Neural progenitor cell (in vitro differentiated cells): Measurements from ENCODE around the gene POLK. TPM values are rescaled to one million over a fixed set of nuclear protein-coding genes. Genes with fewer than 3 reads are reported as not detected.
A peak's percentile ranks its signal among the peaks of the same experiment; 100 is the strongest.
"Not testable (repeated sequence)": the region's sequence is repeated elsewhere in the genome, so short reads cannot be mapped to it uniquely, and the experiment has no call there.

ENCODE experiments used
- DNase-seq: peaks from one replicate; pipeline ENCODE4 v3.0.0-alpha.2; 2016; ENCODE audit warnings: low spot score
- H2AFZ ChIP-seq: fragments of 200-600 bp; sonication (generic); replicated peaks from 2 replicates; pipeline ENCODE4 v1.6.1; 2016; ENCODE audit warnings: antibody characterized with exemption
- H3F3A ChIP-seq: fragments of 200-600 bp; sonication (generic); 2 replicates; pipeline ENCODE4 v1.6.1; 2016; ENCODE audit warnings: antibody characterized with exemption, low read depth
- H3K27ac ChIP-seq: fragments of 200-600 bp; sonication (generic); 2 replicates; pipeline ENCODE4 v1.5.1; 2016; ENCODE audit warnings: mild to moderate bottlenecking
- H3K27me3 ChIP-seq: fragments of 200-600 bp; sonication (generic); 2 replicates; pipeline ENCODE4 v1.6.1; 2016; ENCODE audit warnings: mild to moderate bottlenecking, moderate library complexity
- H3K36me3 ChIP-seq: fragments of 200-600 bp; sonication (generic); 2 replicates; pipeline ENCODE4 v1.5.1; 2016
- H3K4me1 ChIP-seq: fragments of 200-600 bp; sonication (generic); 2 replicates; pipeline ENCODE4 v1.6.1; 2016; ENCODE audit warnings: mixed run types
- H3K4me2 ChIP-seq: fragments of 200-600 bp; sonication (generic); 2 replicates; pipeline ENCODE4 v1.6.1; 2016
- H3K4me3 ChIP-seq: fragments of 200-600 bp; sonication (generic); 2 replicates; pipeline ENCODE4 v1.5.1; 2016
- H3K79me2 ChIP-seq: fragments of 200-600 bp; sonication (generic); 2 replicates; pipeline ENCODE4 v1.6.1; 2016; ENCODE audit warnings: low read depth
- H3K9ac ChIP-seq: fragments of 200-600 bp; sonication (generic); 2 replicates; pipeline ENCODE4 v1.6.1; 2016
- H3K9me3 ChIP-seq: fragments of 200-600 bp; sonication (generic); 2 replicates; pipeline ENCODE4 v1.5.1; 2016; ENCODE audit warnings: low read depth
- H4K20me1 ChIP-seq: fragments of 200-600 bp; sonication (generic); 2 replicates; pipeline ENCODE4 v1.6.1; 2016; ENCODE audit warnings: low read depth
- H3K27ac Mint-ChIP-seq: 3 replicates; pipeline ENCODE4 v1.8.0; 2021; ENCODE audit warnings: mixed read lengths
- H3K27me3 Mint-ChIP-seq: 2 replicates; pipeline ENCODE4 v1.8.0; 2022; ENCODE audit warnings: low read depth, mild to moderate bottlenecking, inconsistent platforms, moderate library complexity, mixed read lengths; ENCODE audit not compliant: insufficient read depth
- H3K36me3 Mint-ChIP-seq: 3 replicates; pipeline ENCODE4 v1.8.0; 2021; ENCODE audit warnings: mixed read lengths
- H3K4me1 Mint-ChIP-seq: 3 replicates; pipeline ENCODE4 v1.8.0; 2021; ENCODE audit warnings: mixed read lengths
- H3K4me3 Mint-ChIP-seq: 3 replicates; pipeline ENCODE4 v1.8.0; 2021; ENCODE audit warnings: mild to moderate bottlenecking, moderate library complexity, mixed read lengths
- H3K9me3 Mint-ChIP-seq: 3 replicates; pipeline ENCODE4 v1.8.0; 2020; ENCODE audit warnings: mixed read lengths
- EZH2 ChIP-seq: fragments of 200-600 bp; sonication (generic); IDR thresholded peaks from 2 replicates; pipeline ENCODE4 v1.6.1; 2017; ENCODE audit warnings: antibody characterized with exemption, mild to moderate bottlenecking, moderate library complexity
- EZH2phosphoT487 ChIP-seq: fragments of 200-600 bp; sonication (generic); IDR thresholded peaks from 2 replicates; pipeline ENCODE4 v1.6.1; 2017; ENCODE audit warnings: antibody characterized with exemption
- total RNA-seq: library from RNA; depleted of rRNA; stranded (reverse); fragments of >200 nt; gene quantifications from 2 replicates; pipeline ENCODE4 v1.2.3, GENCODE V29; 2015; ENCODE audit warnings: low replicate concordance
- TF ChIP-seq, protein P1 (sequence below): fragments of 200-600 bp; sonication (generic); IDR thresholded peaks from 2 replicates; pipeline ENCODE4 v1.5.1; 2017; ENCODE audit warnings: antibody characterized with exemption, mild to moderate bottlenecking

The POLK gene
- total RNA-seq, 1 donor from 2014 or later, result 30.9 TPM

DNA sequence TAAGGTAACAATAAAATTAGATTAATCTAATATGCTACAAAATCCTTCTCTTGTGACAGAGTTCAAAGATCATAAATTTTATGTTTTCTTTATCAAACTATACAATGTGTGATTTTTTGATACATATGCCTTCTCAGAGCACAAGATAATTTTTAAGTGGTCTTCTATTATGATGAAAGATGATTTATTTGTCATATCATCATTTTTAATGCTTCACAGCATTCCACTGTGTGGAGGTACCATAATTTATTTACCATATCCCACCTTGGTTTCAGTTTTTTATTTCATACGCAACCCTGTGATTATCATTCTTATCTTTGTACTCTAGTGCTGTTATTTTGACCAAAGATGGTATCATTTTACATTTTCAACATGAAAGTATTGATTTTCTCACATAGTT is 41.7 kb downstream of the POLK start:
- DNase-seq, result no peak
- no peak for TF ChIP-seq EZH2phosphoT487
- TF ChIP-seq, protein P1, sequence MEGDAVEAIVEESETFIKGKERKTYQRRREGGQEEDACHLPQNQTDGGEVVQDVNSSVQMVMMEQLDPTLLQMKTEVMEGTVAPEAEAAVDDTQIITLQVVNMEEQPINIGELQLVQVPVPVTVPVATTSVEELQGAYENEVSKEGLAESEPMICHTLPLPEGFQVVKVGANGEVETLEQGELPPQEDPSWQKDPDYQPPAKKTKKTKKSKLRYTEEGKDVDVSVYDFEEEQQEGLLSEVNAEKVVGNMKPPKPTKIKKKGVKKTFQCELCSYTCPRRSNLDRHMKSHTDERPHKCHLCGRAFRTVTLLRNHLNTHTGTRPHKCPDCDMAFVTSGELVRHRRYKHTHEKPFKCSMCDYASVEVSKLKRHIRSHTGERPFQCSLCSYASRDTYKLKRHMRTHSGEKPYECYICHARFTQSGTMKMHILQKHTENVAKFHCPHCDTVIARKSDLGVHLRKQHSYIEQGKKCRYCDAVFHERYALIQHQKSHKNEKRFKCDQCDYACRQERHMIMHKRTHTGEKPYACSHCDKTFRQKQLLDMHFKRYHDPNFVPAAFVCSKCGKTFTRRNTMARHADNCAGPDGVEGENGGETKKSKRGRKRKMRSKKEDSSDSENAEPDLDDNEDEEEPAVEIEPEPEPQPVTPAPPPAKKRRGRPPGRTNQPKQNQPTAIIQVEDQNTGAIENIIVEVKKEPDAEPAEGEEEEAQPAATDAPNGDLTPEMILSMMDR, result no peak
- no peak for TF ChIP-seq EZH2
- Histone ChIP-seq H3K4me3 (no peak overlapping the region), H3K9me3 (no peaks in the 10 kb centered on the region), H3K27ac (no peak overlapping the region), H3K27me3 (no peaks in the 10 kb centered on the region), H3K36me3 (peaks cover 8% of the 10 kb centered on the region), H3K9ac (no peak overlapping the region), H3K4me1 (no peaks in the 10 kb centered on the region), H3F3A (no peaks in the 10 kb centered on the region), H3K4me2 (no peak overlapping the region), H3K79me2 (no peaks in the 10 kb centered on the region), H2AFZ (no peak overlapping the region), H4K20me1 (no peaks in the 10 kb centered on the region)
- Mint-ChIP-seq H3K9me3 (peaks cover 7% of the 10 kb centered on the region), H3K27me3 (peaks cover 2% of the 10 kb centered on the region), H3K36me3 (peaks cover 31% of the 10 kb centered on the region), H3K4me3 (no peak overlapping the region), H3K27ac (no peak overlapping the region), H3K4me1 (no peaks in the 10 kb centered on the region)

DNA sequence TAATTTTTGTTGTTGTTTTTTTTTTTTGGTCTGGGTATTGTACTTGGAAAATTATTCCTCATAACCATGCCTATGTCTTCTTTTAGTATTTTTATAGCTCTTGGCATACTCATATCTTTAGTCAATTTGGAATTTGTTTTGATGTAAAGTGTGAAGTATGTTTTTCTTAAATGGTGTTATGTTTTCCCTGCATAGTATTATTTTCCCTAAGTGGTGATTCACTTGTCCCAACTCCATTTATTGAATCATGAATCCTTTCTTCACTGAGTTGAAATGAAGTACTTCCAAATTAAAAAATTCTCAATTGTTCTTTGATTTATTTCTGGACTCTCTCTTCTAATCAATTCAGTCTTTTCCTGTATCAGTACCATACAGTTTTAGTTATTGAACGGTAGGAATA is 46.5 kb downstream of the POLK start:
- TF ChIP-seq EZH2 (no peak), EZH2phosphoT487 (no peak)
- TF ChIP-seq, protein P1, result no peak
- Mint-ChIP-seq H3K9me3 (peaks cover 26% of the 10 kb centered on the region), H3K27ac (no peak overlapping the region), H3K4me3 (no peak overlapping the region), H3K4me1 (no peaks in the 10 kb centered on the region), H3K36me3 (peaks cover 47% of the 10 kb centered on the region), H3K27me3 (peaks cover 2% of the 10 kb centered on the region)
- DNase-seq, result no peak
- H3K27ac ChIP-seq, result no peak overlapping the region
- H3K4me3 ChIP-seq, result no peak overlapping the region
- H3K36me3 ChIP-seq, result no peaks in the 10 kb centered on the region
- no peak overlapping the region for H3K9ac ChIP-seq
- H3F3A ChIP-seq, result no peaks in the 10 kb centered on the region
- H4K20me1 ChIP-seq, result no peaks in the 10 kb centered on the region
- no peaks in the 10 kb centered on the region for H3K4me1 ChIP-seq
- H3K9me3 ChIP-seq, result peaks cover 4% of the 10 kb centered on the region
- no peak overlapping the region for H2AFZ ChIP-seq
- peaks cover 10% of the 10 kb centered on the region for H3K79me2 ChIP-seq
- H3K27me3 ChIP-seq, result no peaks in the 10 kb centered on the region
- no peak overlapping the region for H3K4me2 ChIP-seq

DNA sequence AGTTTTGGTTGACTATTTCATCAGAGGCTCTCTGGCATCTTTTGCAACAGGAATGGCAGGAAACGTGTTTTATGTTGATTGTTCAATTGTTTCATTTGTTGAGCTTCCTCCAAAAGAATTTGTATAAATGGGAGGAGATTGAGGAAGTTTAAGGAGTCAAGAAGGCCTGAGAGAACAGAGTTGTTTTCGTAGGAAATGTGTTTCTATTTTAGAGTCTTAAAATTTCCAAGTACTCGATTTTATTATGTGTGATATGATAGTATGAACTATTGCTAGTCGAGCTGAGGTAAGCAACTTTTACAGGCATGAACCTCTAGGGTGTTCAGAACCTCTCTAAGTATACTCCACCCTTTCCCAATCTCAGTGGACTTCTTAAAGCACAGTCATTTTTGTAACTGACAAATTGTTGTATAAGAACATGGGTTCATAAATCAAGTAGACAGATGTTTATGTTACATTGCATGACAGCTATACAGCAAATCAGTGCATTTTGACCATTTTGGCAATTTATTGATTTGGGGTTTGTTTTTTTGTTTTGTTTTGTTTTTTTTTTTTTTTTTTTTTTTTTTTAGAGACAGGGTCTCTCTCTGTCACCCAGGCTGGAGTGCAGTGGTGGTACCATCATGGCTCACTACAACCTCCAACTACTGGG is 47.4 kb downstream of the POLK start:
- Mint-ChIP-seq H3K4me3 (no peak overlapping the region), H3K27me3 (peaks cover 2% of the 10 kb centered on the region), H3K36me3 (peaks cover 56% of the 10 kb centered on the region), H3K4me1 (no peaks in the 10 kb centered on the region), H3K27ac (no peak overlapping the region), H3K9me3 (peaks cover 35% of the 10 kb centered on the region)
- no peaks in the 10 kb centered on the region for H4K20me1 ChIP-seq
- no peak overlapping the region for H3K4me2 ChIP-seq
- H2AFZ ChIP-seq, result no peak overlapping the region
- TF ChIP-seq, protein P1, result no peak
- H3K27ac ChIP-seq, result no peak overlapping the region
- peaks cover 13% of the 10 kb centered on the region for H3K79me2 ChIP-seq
- H3K36me3 ChIP-seq, result no peaks in the 10 kb centered on the region
- H3F3A ChIP-seq, result no peaks in the 10 kb centered on the region
- no peak for DNase-seq
- peaks cover 8% of the 10 kb centered on the region for H3K9me3 ChIP-seq
- H3K4me3 ChIP-seq, result no peak overlapping the region
- H3K27me3 ChIP-seq, result no peaks in the 10 kb centered on the region
- no peak overlapping the region for H3K9ac ChIP-seq
- no peaks in the 10 kb centered on the region for H3K4me1 ChIP-seq

DNA sequence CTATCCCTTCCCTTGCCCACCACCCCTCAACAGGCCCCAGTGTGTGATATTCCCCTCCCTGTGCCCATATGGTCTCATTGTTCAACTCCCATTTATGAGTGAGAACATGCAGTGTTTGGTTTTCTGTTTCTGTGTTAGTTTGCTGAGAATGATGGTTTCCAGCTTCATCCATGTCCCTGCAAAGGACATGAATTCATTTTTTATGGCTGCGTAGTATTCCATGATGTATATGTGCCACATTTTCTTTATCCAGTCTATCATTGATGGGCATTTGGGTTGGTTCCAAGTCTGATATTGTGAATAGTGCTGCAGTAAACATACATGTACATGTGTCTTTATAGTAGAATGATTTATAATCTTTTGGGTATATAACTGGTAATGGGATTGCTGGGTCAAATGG is 49.0 kb downstream of the POLK start:
- H3K36me3 ChIP-seq, H3K27ac ChIP-seq, H3K4me3 ChIP-seq, H3K4me2 ChIP-seq, H3K9ac ChIP-seq, H4K20me1 ChIP-seq, H3K4me1 ChIP-seq, H3K4me3 Mint-ChIP-seq, H2AFZ ChIP-seq, H3K27ac Mint-ChIP-seq, H3K27me3 ChIP-seq, H3K27me3 Mint-ChIP-seq, H3F3A ChIP-seq, DNase-seq, H3K4me1 Mint-ChIP-seq: not testable (repeated sequence)
- Mint-ChIP-seq H3K36me3 (peaks cover 63% of the 10 kb centered on the region), H3K9me3 (peaks cover 45% of the 10 kb centered on the region)
- Histone ChIP-seq H3K9me3 (peaks cover 12% of the 10 kb centered on the region), H3K79me2 (peaks cover 13% of the 10 kb centered on the region)

DNA sequence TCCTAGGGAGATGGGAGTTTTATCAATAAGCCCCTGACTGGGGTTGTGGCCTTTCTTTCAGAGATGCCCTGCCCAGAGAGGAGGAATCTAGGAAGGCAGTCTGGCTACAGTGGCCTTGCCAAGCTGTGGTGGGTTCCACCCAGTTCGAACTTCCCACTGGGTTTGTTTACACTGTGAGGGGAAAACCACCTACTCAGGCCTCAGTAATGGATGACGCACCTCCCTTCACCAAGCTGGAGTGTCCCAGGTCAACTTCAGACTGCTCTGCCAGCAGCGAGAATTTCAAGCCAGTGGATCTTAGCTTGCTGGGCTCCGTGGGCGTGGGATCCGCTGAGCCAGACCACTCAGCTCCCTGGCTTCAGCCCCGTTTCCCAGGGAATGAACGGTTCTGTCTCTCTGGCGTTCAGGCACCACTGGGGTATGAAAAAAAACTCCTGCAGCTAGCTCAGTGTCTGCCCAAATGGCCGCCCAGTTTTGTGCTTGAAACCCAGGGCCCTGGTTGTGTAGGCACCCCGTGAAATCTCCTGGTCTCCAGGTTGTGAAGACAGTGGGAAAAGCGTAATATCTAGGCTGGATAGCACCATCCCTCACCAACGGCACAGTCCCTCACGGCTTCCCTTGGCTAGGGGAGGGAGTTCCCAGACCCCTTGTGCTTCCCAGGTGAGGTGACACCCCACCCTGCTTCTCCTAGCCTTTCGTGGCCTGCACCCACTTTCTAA is 54.5 kb downstream of the POLK start:
- H3F3A ChIP-seq, H3K4me1 ChIP-seq, H4K20me1 ChIP-seq, H3K27me3 Mint-ChIP-seq, H3K4me3 ChIP-seq, H3K9ac ChIP-seq, H2AFZ ChIP-seq, H3K27ac ChIP-seq, H3K27me3 ChIP-seq, H3K4me2 ChIP-seq, H3K4me3 Mint-ChIP-seq, H3K9me3 ChIP-seq, H3K36me3 ChIP-seq, DNase-seq: not testable (repeated sequence)
- H3K9me3 Mint-ChIP-seq, result peaks cover 33% of the 10 kb centered on the region
- peaks cover 17% of the 10 kb centered on the region for H3K4me1 Mint-ChIP-seq
- peak overlapping the region; percentile 18 for H3K27ac Mint-ChIP-seq
- peaks cover 13% of the 10 kb centered on the region for H3K79me2 ChIP-seq
- peaks cover 34% of the 10 kb centered on the region for H3K36me3 Mint-ChIP-seq
